Adrenal gland (tissue), 12 donors: ENCODE data around the gene SLC26A4. TPM values are rescaled to one million over a fixed set of nuclear protein-coding genes. Genes with fewer than 3 reads are reported as not detected.

ENCODE experiments used
- DNase-seq, 7 donors: peaks; one replicate each; pipeline ENCODE4 v3.0.0-alpha.2; 2019 to 2020
- H3K27ac ChIP-seq, 5 donors: fragments of 200-600 bp; sonication (generic) in 4 of 5; 1 replicate in 3 of 5; 2 replicates in 2 of 5; pipeline versions ENCODE4 v1.5.1 to v1.8.0; 2016 to 2020; ENCODE audit warnings: mild to moderate bottlenecking in 1 of 5
- H3K27me3 ChIP-seq: fragments of 200-600 bp; 2 replicates; pipeline ENCODE4 v1.8.0; 2021
- H3K36me3 ChIP-seq, 2 donors: fragments of 200-600 bp; replicated peaks in 1 of 2; 1 replicate in 1 of 2; 2 replicates in 1 of 2; pipeline versions ENCODE4 v1.5.1 to v1.8.0; 2018 to 2022
- H3K4me1 ChIP-seq, 2 donors: fragments of 200-600 bp; replicated peaks in 1 of 2; 1 replicate in 1 of 2; 2 replicates in 1 of 2; pipeline versions ENCODE4 v1.5.1 to v1.8.0; 2018 to 2021
- H3K4me3 ChIP-seq, 4 donors: fragments of 200-600 bp; sonication (generic) in 3 of 4; one replicate each; pipeline ENCODE4 v1.5.1; 2016 to 2018
- H3K9me3 ChIP-seq, 3 donors: fragments of 200-600 bp; sonication (generic) in 1 of 3; replicated peaks in 1 of 3; 1 replicate in 2 of 3; 2 replicates in 1 of 3; pipeline versions ENCODE4 v1.5.1 to v1.8.0; 2016 to 2021
- POLR2A ChIP-seq, 2 donors: fragments of 450-650 bp; IDR thresholded peaks; one replicate each; pipeline ENCODE4 v1.6.1; 2017; ENCODE audit warnings: antibody characterized with exemption in 2 of 2, mild to moderate bottlenecking in 2 of 2, moderate library complexity in 1 of 2
- WGBS, 4 donors: extraction: QIAGEN DNeasy Blood & Tissue Kit in 2 of 4; methylation state at CpG; one replicate each; pipeline versions ENCODE4 v1.1.5 to v1.1.7; 2013 to 2017; 5-methylcytosine and 5-hydroxymethylcytosine counted together
- intact Hi-C, 2 donors: fragments of 100-400 bp; cut with DNase I; formaldehyde crosslinking; loops; one replicate each; pipeline versions ENCODE4 v1.14.1 to v1.15.0; 2022 to 2023
- polyA plus RNA-seq, 3 donors: library from polyadenylated mRNA; stranded (reverse); fragments of 200-250 nt in 2 of 3; fragments of 350-450 nt in 1 of 3; fragmentation: Illumina TruSeq in 1 of 3; extraction: RNeasy Lipid Tissue Mini Kit (QIAGEN cat#74804) in 1 of 3; gene quantifications; one replicate each; pipeline ENCODE4 v1.2.3, GENCODE V29; 2013 to 2014
- total RNA-seq, 9 donors: library from RNA; depleted of rRNA in 4 of 9; stranded (reverse); fragments of >200 nt in 4 of 9; fragments of 120-200 nt in 1 of 9; fragmentation: NEBNext Ultra II Directional in 1 of 9; extraction: Animal tissue kit (Norgen Biotek cat#: 25700) in 1 of 9; gene quantifications; one replicate each; pipeline versions ENCODE4 v1.1.0 to v1.2.4, GENCODE V29; 2013 to 2023
- TF ChIP-seq, protein P1 (sequence below), 6 experiments: fragments of 450-650 bp in 4 of 6; fragments of 200-600 bp in 2 of 6; sonication (generic) in 1 of 6; IDR thresholded peaks; 1 replicate in 5 of 6; 2 replicates in 1 of 6; pipeline versions ENCODE4 v1.5.1 to v1.8.0; 2016 to 2021; ENCODE audit warnings: antibody characterized with exemption in 6 of 6, mild to moderate bottlenecking in 2 of 6, moderate library complexity in 1 of 6
- donor health status: healthy with polysubstance abuse.
- donor health status: Bipolar disorder and iron deficiency.
- donor health status: DM: yes; HTN: yes; CAD: no.
- donor health status: DM: no; HTN: no; CAD: no.
- donor health status: DM: no; HTN: no; CAD: no.
- donor health status: DM: yes; HTN: yes; CAD: no.

The SLC26A4 gene
- total and polyA plus RNA-seq, 12 donors, result 0.06 to 0.78 (median 0.17) TPM; not detected in 1

DNA sequence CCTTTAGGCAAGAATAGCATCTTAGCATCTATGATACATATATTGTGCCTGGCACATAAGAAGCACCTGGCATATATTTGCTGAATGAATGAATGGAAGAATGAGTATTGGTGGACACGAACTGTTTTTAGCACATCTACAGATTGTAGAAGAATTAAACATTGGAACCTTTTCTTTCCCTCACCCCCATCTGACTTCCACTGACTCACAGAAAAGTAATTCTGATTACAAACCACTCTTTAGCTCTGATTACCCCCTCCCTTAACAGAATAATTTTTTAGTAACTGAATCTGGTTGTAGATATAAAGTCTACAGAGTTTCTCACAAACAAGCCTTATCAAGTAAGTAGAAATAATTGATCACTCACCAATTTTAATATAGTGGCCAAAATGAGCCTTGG lies 31.9 kb downstream of the SLC26A4 start:
- no peak overlapping the region for H3K27ac ChIP-seq
- H3K4me1 ChIP-seq, result peaks cover 0 to 5% of the 10 kb centered on the region in 2 donors
- H3K27me3 ChIP-seq, result no peaks in the 10 kb centered on the region
- H3K36me3 ChIP-seq, result no peaks in the 10 kb centered on the region
- intact Hi-C loops, result no loop called here
- no peak overlapping the region for H3K4me3 ChIP-seq
- DNase-seq, result no peak
- H3K9me3 ChIP-seq, result no peaks in the 10 kb centered on the region
- 55 to 81% (median 70%) methylated on average over 1 of the region's 1 CpG for WGBS, 4 donors
- TF ChIP-seq, protein P1, sequence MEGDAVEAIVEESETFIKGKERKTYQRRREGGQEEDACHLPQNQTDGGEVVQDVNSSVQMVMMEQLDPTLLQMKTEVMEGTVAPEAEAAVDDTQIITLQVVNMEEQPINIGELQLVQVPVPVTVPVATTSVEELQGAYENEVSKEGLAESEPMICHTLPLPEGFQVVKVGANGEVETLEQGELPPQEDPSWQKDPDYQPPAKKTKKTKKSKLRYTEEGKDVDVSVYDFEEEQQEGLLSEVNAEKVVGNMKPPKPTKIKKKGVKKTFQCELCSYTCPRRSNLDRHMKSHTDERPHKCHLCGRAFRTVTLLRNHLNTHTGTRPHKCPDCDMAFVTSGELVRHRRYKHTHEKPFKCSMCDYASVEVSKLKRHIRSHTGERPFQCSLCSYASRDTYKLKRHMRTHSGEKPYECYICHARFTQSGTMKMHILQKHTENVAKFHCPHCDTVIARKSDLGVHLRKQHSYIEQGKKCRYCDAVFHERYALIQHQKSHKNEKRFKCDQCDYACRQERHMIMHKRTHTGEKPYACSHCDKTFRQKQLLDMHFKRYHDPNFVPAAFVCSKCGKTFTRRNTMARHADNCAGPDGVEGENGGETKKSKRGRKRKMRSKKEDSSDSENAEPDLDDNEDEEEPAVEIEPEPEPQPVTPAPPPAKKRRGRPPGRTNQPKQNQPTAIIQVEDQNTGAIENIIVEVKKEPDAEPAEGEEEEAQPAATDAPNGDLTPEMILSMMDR (IDR thresholded peaks at IDR 0.05), result no peak
- no peak for TF ChIP-seq POLR2A (IDR thresholded peaks at IDR 0.05)

DNA sequence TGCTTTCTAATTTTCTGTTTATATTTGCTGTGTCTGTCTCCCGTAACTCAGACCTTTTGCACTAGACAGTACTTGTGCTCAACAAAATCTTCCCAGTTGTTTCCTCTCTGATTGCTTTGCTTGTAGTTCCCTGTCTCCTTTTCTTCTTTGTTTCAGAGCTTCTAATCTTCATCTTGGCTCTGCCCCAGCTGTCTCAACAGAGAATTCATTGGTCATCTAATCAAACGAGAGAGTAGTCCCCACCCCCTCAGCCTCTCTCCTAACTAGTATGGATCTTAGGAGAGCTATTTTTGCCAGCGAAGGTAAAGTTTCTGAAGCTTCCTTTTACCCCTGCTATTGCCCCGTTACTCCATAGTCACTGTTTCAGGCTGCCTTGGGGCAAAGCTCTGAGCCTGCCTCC lies 32.8 kb downstream of the SLC26A4 start:
- peaks cover 0 to 5% of the 10 kb centered on the region in 2 donors for H3K4me1 ChIP-seq
- no peaks in the 10 kb centered on the region for H3K9me3 ChIP-seq
- H3K4me3 ChIP-seq, result no peak overlapping the region
- no peak overlapping the region for H3K27ac ChIP-seq
- 42 to 64% (median 53%) methylated on average over 4 of the region's 4 CpGs for WGBS, 4 donors
- intact Hi-C loops, result no loop called here
- no peak for DNase-seq
- TF ChIP-seq POLR2A (IDR thresholded peaks at IDR 0.05), result no peak
- TF ChIP-seq, protein P1 (IDR thresholded peaks at IDR 0.05), result no peak
- H3K36me3 ChIP-seq, result no peaks in the 10 kb centered on the region
- no peaks in the 10 kb centered on the region for H3K27me3 ChIP-seq

DNA sequence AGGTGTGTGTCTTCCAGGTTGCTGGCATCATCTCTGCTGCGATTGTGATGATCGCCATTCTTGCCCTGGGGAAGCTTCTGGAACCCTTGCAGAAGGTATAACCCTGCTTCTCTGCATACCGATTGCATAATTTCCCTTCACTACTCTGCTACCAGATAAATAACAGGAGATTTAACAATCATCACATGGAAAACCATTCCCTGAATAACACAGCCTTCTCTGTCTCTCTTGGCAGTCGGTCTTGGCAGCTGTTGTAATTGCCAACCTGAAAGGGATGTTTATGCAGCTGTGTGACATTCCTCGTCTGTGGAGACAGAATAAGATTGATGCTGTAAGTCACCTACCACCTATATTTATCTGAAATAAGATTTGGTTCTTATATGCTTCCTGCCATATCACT lies 33.8 kb downstream of the SLC26A4 start:
- Histone ChIP-seq H3K36me3 (no peaks in the 10 kb centered on the region), H3K4me3 (no peak overlapping the region), H3K4me1 (peaks cover 0 to 5% of the 10 kb centered on the region in 2 donors), H3K9me3 (no peaks in the 10 kb centered on the region), H3K27ac (no peak overlapping the region), H3K27me3 (no peaks in the 10 kb centered on the region)
- TF ChIP-seq, protein P1 (IDR thresholded peaks at IDR 0.05), result no peak
- TF ChIP-seq POLR2A (IDR thresholded peaks at IDR 0.05), result no peak
- DNase-seq, result no peak
- whole genome bisulfite sequencing, 4 donors, result 20 to 65% (median 50%) methylated on average over 5 of the region's 5 CpGs
- intact Hi-C loops, result no loop called here

DNA sequence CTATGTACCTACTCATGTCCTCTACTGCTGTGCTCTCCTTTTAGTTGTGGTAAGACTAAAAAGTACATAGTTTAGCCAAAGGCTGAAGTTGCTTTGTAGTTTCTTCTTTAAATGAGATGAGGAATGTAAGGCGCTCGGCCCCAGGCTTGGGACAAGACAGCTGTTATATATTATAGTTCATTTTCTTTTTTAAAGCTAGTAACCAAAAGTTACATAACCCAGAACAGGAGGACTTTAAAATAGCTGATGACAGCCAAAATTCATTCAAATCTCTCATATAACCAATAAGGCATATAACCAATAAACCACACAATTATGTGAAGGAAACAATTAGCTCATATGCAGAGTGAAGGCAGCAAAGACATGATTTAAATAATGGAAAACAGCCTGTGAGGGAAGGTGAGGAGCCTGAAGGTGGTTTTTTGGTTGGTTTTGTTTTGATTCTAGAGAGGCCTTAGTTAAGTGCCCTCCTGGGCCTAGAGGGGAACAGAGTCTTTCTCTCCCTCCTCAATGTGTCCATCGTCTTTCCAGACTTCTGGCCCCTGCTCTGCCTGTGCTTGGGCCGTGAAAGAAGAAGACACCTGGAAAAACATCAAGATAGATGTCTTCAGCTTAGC lies 35.8 kb downstream of the SLC26A4 start:
- Histone ChIP-seq H3K4me3 (no peak overlapping the region), H3K27me3 (no peaks in the 10 kb centered on the region), H3K9me3 (no peaks in the 10 kb centered on the region), H3K4me1 (peaks cover 0 to 5% of the 10 kb centered on the region in 2 donors), H3K27ac (no peak overlapping the region), H3K36me3 (no peaks in the 10 kb centered on the region)
- no peak for DNase-seq
- intact Hi-C loops, result no loop called here
- 83 to 90% (median 88%) methylated on average over 4 of the region's 4 CpGs for WGBS, 4 donors
- TF ChIP-seq, protein P1 (IDR thresholded peaks at IDR 0.05), result no peak
- no peak for TF ChIP-seq POLR2A (IDR thresholded peaks at IDR 0.05)
